HG02938 (cell line): ENCODE results near the gene FGGY.
"Not testable (repeated sequence)": the region's sequence is repeated elsewhere in the genome, so short reads cannot be mapped to it uniquely, and the experiment has no call there.

ENCODE experiments used
- ATAC-seq: cut with Tn5 transposase; IDR thresholded peaks from one replicate; pipeline ENCODE4 v1.9.1; 2021; ENCODE audit warnings: mild to moderate bottlenecking, moderate library complexity; ENCODE audit not compliant: unreplicated experiment

Gene FGGY

GRCh38 chr1:59561796-59562195 lies 264.9 kb downstream of the FGGY start:
- ATAC-seq: peak; percentile 50

- no peak for ATAC-seq
Measured at GRCh38 chr1:59564192-59564891, 267.4 kb downstream of the FGGY start.

GRCh38 chr1:59565611-59566410 lies 268.9 kb downstream of the FGGY start:
- ATAC-seq: no peak

GRCh38 chr1:59568158-59568935 lies 271.5 kb downstream of the FGGY start:
- no peak for ATAC-seq

- no peak for ATAC-seq
Measured at GRCh38 chr1:59569198-59569597, 272.3 kb downstream of the FGGY start.

- ATAC-seq: peak; percentile 84
Measured at GRCh38 chr1:59570524-59570923, 273.6 kb downstream of the FGGY start.

GRCh38 chr1:59574085-59574484 lies 277.2 kb downstream of the FGGY start:
- no peak for ATAC-seq

GRCh38 chr1:59577774-59578173 lies 280.9 kb downstream of the FGGY start:
- ATAC-seq: peak; percentile 84

GRCh38 chr1:59579222-59579621 lies 282.3 kb downstream of the FGGY start:
- no peak for ATAC-seq

- ATAC-seq: no peak
Measured at GRCh38 chr1:59580257-59580656, 283.4 kb downstream of the FGGY start.

GRCh38 chr1:59592410-59592809 lies 295.5 kb downstream of the FGGY start:
- ATAC-seq: not testable (repeated sequence)

- no peak for ATAC-seq
Measured at GRCh38 chr1:59592924-59593323, 296.0 kb downstream of the FGGY start.

- ATAC-seq: no peak
Measured at GRCh38 chr1:59593798-59594790, 297.2 kb downstream of the FGGY start.

GRCh38 chr1:59595774-59596173 lies 298.9 kb downstream of the FGGY start:
- no peak for ATAC-seq

- no peak for ATAC-seq
Measured at GRCh38 chr1:59596432-59596831, 299.5 kb downstream of the FGGY start.

GRCh38 chr1:59596956-59597355 lies 300.1 kb downstream of the FGGY start:
- no peak for ATAC-seq

GRCh38 chr1:59597420-59598119 lies 300.7 kb downstream of the FGGY start:
- ATAC-seq: no peak

- no peak for ATAC-seq
Measured at GRCh38 chr1:59598120-59598440, 301.2 kb downstream of the FGGY start.

GRCh38 chr1:59601041-59601441 lies 304.1 kb downstream of the FGGY start:
- ATAC-seq: no peak

GRCh38 chr1:59601811-59602210 lies 304.9 kb downstream of the FGGY start:
- ATAC-seq: no peak
